NK-92 (cell line): ENCODE results near the gene CCDC187.
"Not testable (repeated sequence)": the region's sequence is repeated elsewhere in the genome, so short reads cannot be mapped to it uniquely, and the experiment has no call there.

Experiments
- DNase-seq: peaks from one replicate; lab custom pipeline; 2025; ENCODE audit not compliant: unreplicated experiment; lab: John Stamatoyannopoulos, UW

CCDC187 gene

DNA sequence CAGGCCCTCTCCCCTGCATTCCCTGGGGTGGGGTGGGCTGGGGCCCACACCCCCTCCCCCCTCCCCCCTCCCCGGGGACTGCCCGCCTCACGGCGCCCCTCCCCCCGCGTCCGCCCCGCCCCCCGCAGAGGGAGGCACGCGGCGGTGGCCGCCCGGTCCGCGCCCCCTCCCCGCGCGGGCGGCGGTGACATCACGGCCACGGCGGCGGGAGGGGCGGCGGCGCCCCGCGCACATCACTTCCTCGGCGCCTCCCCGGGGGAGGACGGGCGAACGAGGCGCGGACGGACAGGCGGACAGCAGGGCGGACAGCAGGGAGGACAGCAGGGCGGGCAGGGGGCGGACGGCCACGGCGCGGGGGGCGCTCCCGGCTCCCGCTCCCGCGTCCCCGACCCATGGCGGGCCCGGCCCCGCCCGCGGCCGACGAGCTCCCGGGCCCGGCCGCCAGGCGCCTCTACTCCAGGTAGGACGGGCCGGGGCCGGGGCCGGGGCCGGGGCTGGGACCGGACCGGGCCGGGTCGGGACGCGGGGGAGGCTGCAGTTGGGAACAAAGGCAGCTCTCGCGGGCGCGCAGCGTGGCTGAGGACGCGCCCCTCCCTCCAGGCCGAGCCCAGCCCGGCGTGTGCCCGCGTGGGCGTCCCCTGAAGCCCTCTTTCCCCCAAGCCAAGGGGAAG, 23.5 kb upstream of the CCDC187 start, which contains the start of gene GPSM1:
Gene GPSM1 (plus strand): TSS at position 236 of the 671 bp plus-strand sequence. CDS start 157 bp downstream, at position 393.
- DNase-seq, result no peak

DNA sequence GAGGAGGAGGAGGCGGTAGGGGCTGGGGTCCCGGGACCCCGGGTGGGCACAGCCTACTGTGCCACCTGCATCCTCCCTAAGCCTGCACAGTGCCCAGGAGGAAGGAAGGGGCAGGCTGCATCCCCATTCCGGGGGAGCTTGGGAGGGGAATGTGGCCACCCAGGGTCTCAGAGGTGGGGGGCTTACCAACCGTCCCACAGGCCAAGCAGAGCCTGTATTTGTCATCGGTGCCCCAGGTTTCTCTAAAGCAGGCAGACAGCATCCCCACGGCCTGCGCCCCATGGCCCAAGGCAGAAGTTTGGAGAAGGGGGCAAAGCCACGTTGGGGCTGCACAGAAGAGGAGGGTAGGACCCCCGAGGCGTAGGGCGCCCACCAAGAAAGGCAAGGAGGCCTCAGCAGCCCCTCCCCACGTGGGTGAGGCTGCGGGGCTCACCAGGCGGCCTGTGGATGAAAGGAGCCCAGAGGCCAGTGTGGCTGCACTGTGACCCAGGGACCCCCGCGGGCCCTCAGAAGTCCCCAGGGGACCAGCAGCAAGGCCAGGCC, 22.9 kb upstream of the CCDC187 start:
- DNase-seq, result no peak

DNA sequence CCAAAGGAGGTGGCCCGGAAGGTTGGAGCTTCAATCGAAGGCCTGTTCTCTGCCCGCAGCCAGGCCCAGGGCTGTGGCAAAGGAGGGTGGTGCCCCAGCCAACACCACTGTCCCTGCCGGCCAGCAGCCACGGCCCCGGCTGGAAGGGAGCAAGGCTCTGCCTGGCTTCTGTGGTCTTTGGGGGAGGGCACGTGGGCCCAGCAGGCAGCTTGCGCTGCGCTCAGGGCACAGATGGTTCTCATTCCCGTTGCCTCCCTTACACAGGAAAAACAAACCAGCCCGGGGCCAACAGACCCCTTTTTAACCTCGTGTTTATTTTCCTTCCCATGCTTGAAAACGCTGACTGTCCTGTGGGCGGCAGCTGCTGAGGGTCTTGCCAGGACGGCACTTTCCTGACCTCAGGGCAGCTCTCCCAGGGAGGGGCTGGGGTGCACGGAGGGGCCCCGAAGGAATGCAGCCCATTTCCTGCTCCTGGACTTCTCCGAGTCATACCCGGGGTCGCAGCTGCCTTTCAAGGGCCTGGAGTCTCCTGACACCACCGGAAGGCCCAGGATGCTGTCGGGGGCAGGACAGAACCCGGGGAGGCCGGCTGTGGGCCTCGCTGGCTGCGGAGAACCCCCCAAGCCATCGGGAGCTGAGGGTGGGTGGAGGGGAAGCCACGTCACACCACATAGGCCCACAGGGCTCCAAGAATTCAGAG, 22.3 kb upstream of the CCDC187 start:
- DNase-seq, result no peak

DNA sequence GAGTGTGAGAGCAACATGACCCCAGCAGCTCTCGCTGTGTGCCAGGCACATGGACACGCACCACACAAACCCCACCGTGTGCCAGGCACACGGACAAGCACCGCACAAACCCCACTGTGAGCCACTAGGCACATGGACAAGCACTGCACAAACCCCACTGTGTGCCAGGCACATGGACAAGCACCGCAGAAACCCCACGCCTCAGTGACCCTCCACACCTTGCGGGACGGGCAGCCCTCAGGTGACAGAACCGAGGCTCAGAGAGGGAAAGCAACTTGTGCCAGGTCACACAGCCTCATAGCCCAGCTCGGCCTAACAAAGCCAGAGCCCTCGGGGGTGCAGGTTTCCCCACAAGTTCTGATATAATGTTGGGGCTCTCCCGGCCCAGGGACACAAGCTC, 21.5 kb upstream of the CCDC187 start:
- DNase-seq, result no peak

DNA sequence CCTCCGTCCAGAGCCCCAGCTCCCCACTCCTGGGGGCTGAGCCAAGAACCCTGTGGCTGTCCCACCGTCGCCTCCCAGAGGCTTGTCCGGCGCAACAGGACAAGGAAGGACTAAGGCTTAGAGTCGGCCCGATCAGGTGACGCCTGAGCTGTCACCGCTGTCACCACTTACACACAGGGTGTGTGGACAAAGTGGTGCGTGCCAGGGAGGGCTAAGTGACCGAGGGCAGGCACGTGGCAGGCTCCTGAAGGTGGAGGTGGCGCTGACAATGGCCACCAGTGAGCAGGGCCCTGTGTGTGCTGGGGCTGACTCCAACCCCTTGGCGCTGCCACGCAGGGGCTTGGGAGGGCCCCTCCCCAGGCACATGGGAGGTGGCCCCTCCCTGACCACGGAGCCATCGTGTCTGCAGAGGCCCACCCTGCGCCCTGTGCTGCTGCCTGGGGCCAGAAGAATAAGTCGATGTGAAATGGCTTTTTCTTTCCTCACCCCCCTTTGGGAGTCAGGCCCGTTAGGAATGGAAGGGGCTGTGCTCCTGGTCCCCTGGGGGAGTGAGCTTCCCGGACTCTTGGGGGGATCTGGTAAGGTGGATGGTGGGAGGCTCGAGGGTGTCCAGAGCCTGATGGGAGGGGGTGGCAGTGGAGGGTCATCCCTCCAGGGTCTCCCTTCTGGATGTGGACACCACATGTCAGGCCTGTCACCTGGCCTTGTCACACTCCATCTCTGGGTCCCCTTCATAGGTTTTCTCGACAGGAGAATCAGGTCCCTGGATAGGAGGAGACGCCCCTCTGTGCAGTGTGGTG, 20.8 kb upstream of the CCDC187 start:
- no peak for DNase-seq

DNA sequence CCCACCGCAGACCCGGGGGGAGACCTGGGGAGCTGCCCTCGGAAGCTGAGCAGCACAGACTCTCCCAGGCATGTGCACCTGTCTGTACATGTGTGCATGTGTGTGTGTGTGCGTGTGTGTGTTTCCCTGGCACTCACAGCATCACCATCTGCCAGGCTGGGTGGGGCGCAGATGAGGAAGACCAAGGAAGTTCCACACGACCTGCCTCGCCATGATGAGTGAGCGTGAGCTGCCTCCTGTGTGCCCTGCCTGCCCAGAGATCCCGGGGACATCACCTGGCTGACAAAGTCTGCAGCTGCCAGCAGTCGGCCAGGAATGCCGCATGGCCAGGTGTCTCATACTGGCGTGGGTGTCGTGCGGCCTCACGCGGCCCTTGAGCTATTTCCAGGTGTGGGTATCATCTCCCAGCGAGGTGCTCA, 19.5 kb upstream of the CCDC187 start:
- no peak for DNase-seq

DNA sequence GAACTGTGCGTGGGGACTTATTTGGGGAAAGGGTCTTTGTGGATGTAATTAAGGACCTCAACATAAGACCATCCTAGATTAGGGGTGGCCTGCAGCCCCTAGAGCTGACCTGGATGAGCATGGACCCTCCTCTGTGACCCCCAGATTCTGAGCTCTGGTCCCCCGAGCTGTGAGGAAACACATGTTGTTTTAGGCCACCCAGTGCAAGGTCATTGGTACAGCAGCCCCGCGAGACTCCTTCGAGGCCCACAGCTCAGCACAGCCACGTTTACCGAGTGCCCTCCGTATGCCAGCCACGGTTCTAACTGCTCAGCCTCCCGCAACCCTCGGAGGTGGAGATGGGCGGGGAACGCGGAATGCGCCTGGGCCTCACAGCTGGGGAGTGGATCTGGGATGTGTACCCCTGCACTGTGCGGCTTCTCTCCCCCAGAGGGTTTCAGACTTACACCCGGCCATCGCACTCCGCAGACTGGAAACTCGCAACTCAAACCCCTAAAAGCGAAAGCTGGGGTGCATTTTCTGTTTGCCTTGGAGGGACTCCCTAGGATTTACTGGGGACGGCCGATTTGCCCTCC, 18.9 kb upstream of the CCDC187 start:
- DNase-seq, result no peak

DNA sequence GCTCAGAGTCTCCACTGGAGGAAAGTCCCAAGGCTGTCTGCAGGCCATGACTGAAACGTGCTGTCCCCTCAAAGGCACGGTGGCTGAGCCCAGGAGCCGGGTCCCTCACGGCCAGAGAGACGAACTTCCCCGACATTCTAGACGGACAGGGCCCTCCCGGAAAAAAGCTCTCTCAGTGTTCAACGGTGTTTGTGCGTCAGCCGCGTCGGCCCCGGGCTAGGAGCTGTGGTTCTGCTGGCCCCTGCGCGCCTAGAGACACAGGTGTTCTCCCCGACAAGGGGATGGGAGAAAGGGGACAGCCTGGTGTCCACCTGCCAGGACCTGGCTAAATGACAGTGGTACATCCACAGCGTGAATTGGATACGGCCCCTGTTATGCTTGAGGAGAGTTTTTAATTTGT, 17.7 kb upstream of the CCDC187 start:
- DNase-seq, result no peak

DNA sequence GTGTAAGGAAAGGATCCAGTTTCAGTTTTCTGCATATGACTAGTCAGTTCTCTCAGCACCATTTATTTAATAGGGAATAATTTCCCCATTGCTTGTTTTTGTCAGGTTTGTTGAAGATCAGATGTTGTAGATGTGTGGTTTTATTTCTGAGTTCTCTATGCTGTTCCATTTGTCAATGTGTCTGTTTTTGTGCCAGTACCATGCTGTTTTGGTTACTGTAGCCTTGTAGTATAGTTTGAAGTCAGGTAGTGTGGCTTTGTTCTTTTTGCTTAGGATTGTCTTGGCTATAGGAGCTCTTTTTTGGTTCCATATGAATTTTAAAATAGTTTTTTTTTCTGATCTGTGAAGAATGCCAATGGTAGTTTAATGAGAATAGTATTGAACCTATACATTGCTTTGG, 17.1 kb upstream of the CCDC187 start:
- not testable (repeated sequence) for DNase-seq

DNA sequence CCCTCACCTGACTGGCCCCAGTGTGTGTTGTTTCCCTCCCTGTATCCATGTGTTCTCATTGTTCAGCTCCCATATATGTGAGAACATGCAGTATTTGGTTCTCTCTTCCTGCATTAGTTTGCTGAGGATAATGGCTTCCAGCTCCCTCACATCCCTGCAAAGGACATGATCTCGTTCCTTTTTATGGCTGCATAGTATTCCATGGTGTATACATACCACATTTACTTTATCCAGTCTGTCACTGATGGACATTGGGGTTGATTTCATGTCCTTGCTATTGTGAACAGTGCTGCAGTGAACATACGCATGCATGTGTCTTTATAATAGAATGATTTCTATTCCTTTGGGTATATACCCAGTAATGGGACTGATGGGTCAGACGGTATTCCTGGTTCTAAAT, 16.1 kb upstream of the CCDC187 start:
- not testable (repeated sequence) for DNase-seq

DNA sequence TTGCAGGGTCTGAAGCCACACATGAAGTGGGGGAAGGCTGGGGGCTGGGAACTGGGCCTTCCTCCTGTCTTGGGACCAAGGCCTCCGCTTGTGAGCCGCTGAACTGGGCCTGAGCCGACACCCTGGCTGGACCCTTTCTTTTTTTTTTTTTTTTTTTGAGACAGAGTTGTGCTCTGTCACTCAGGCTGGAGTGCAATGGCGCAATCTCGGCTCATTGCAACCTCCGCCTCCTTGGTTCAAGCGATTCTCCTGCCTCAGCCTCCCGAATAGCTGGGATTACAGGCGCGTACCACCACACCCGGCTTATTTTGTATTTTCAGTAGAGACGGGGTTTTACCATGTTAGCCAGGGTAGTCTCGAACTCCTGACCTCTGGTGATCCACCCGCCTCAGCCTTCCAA, 15.3 kb upstream of the CCDC187 start:
- not testable (repeated sequence) for DNase-seq

DNA sequence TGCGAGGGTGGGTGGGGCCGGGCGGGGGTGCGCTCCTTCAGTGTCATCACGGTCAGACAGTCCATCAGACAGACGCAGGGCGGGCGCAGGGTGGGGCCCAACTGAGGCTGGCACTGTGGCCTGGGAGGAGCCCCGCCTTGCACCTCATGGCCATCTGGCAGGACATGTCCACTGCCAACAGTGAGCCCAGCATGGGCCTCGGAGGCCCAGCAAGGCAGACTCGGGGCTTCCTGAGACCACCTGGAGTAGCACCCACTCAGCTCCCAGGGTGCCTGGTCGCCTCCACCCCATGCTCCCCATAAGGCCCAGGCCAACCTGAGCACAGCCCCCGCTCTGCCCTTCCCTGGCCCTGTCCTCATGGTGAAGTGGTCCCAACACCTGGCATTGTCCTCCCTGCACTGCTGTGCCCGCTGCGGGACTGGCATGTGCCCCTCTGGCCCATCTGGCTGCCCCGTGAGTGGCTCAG, 14.9 kb upstream of the CCDC187 start:
- no peak for DNase-seq

DNA sequence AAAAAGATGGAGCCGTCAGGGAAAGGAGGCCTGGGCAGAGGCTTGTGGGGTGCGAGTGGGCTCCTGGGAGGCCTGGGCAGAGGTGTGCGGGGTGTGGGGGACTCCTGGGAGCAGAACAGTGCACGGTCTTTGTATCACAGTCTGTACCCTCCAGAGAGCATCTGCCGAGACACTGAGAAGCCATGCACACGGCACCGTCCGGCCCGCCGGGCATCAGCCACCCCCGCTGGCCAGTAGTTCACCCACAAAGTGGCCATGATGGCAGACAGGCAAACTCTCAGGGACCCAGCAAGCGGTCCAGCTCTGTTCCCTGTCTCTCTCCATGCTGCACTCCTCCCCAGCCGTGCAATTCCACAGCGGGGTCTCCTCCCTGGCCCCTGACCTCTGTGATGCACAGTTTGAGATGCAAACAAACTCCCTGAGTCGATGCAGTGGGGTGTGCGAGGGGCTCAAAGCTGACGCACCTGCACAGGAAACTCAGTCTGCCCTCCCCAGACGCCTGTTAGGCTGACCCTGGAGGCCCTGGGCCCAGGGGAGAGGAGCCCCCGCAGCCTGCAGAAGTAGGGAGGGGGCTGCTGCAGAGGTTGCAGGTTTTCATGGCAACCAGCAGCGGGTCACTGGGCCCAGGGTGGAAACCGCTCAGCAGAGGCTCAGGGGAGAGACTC, 14.3 kb upstream of the CCDC187 start:
- DNase-seq, result no peak

DNA sequence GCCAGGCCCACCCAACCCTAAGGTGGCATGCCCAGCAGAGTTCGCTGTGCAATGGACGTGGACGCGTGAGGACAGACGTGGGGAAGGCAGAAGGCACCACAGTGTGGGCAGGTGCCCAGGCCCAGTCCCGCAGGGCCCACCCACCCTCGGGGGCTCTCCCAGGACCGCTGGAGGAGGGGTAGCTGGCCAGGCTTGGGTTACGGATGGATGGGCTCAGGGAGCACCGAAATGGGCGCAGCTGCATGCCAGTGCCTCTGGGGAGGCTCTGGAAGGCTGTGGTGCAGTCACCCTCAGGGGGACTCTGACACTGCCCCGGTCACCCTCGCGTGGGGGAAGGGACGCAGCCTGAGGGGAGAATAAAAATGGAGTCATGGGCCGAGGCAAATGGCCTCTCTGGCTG, 13.8 kb upstream of the CCDC187 start:
- no peak for DNase-seq

DNA sequence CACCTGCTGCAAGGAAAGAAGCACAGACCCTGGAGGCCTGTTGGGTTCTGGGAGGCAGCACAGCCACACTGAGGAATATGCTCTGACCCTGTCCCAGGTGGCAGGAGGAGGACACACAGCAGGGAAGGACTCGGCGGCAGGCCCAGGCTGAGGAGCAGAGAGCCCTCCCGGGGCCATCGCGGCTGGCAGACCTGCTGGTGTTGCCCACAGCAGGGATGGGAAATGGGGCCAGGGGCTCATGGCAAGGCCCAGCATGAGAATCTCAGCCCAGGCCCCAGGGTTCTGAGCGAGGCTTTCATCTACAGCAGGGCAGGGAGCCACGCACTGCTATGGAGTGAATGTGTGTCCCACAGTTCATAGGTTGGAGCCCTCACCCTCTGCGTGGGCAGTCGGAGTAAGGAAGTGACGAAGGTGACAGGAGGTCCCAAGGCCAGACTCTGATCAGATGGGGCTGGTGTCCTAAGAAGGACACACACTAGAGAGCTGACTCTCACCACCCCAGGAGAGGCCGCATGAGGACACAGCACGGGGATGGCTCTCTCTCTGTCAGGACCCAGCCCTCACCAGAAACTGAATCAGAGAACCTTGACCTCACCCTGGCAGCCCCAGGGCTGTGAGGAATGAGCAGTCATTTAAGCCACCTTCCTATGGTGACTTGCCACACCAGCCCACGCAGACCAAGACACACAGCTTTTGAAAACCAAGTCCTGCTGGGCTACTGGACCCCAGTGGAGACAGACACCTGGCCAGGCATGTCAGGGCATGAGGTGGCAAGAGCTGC, 13.2 kb upstream of the CCDC187 start:
- DNase-seq, result no peak

DNA sequence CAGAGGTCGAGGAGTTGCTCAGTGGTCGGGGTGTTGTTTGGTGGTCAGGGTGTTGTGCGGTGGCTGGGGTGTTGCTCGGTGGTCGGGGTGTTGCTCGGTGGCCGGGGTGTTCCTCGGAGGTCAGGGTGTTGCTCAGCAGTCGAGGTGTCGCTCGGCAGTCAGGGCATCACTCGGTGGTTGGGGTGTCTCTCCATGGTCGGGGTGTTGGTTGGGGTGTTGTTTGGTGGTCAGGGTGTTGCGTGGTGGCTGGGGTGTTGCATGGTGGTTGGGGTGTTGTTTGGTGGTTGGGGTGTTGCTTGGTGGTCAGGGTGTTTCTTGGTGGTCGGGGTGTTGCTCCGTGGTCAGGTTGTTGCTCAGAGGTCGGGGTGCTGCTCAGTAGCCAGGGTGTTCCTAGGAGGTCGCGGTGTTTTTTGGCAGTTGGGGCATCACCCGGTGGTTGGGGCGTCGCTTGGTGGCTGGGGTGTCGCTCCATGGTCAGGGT, 12.4 kb upstream of the CCDC187 start:
- DNase-seq, result no peak

DNA sequence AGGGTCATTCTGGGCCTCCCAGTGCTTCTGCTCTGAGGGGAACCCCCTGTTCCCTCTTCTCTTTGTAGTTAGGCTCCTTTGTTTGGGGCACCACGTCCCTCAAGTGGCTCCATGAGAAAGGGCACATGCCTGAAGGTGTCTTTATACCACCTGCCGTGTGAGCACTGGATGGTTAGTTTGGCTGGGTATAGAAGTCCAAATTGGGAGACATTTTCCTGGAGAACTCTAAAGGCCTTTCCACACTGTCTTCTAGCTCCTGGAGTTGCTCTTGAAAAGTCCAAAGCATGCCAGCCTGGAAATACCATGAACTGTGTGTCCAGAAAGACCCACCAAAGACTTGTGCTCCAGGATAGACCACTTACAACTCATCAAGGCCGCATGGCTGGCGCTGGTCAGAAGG, 11.1 kb upstream of the CCDC187 start:
- DNase-seq, result no peak

DNA sequence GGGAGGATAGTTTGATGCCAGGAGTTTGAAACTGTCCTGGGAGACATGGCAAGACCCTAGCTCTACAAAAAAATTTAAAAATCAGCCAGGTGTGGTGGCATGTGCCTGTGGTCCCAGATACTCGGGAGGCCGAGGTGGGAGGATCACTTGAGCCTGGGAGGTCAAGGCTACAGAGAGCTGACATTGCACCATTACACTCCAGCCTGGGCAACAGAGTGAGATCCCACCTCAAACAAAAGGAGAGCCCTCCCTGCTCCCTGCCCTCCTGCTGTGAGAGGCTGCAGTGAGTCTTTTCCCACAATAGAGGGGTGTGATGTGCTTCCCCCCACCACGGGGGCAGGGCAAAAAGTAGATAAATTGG, 10.1 kb upstream of the CCDC187 start:
- no peak for DNase-seq

DNA sequence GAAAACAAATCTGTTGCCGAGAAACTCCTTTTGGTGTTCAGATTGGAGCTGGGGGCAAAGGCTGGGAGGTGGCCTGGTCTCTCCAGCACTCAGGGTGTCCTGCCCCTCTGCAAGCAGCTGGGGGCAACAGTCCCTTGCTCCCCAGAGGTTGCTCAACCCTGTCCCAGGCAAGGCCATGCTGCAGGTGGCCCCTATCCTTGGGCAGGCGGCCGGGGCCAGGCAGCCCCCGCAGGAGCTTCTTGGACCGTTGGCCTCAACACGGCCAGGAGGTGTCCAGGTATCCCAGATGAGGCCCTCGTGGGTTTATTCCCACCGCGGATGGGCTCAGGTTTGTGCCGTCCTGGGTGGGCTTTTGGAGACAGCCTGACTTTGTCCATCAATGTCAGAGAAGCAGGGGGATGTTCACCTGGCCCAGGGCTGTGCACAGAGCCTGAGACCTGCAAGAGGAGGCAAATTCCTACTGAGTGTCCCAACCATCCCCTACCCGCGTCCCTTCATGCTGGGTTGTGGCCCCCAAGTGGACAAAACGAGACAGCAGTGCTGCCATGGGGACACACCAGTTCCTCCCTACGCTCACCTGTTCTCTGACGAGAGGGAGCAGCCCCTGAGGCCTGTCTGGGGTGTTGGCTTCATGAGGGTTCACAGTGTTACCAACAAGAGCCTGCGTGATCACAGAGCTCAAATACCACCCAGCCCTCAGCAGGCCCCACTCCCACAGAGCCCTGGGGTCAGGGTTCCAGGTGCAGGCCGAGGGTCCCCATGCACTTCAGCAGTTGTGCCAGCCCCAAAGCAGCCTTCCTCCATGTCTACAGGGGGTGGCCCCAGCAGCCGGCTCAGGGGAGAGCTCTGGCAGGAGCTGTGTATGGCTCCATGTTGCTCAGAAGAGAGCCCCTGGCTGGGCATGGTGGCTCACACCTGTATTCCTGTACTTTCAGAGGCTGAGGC, 9.5 kb upstream of the CCDC187 start:
- DNase-seq, result no peak
